ENCODE data around the gene SNX32.

The SNX32 gene

GRCh38 chr11:65897020-65897471 is 63.3 kb downstream of the SNX32 start:
- DNase-seq (ENCODE audit: low read depth in 1 of 2, low spot score in 1 of 2): no peak

- no peak for DNase-seq (ENCODE audit: low read depth in 1 of 2, low spot score in 1 of 2)
These were observed 65.0 kb downstream of the SNX32 start for GRCh38 chr11:65898656-65899355.

GRCh38 chr11:65899356-65900124 is 65.8 kb downstream of the SNX32 start:
- DNase-seq (ENCODE audit: low read depth in 1 of 2, low spot score in 1 of 2): peak; percentile 55 to 69

- DNase-seq (ENCODE audit: low read depth in 1 of 2, low spot score in 1 of 2): peak; percentile 87 to 89
These were observed 66.5 kb downstream of the SNX32 start, which contains the start of gene FOSL1 for GRCh38 chr11:65900125-65900898. FOSL1 (minus strand) TSS chr11:65900388; CDS start chr11:65900339, 49 bp downstream.

GRCh38 chr11:65900899-65901180 is 67.1 kb downstream of the SNX32 start:
- no peak for DNase-seq (ENCODE audit: low read depth in 1 of 2, low spot score in 1 of 2)

GRCh38 chr11:65903068-65903481 is 69.3 kb downstream of the SNX32 start:
- no peak for DNase-seq (ENCODE audit: low read depth in 1 of 2, low spot score in 1 of 2)

All from activated CD4-positive, alpha-beta T cell treated with anti-CD3 and anti-CD28 coated beads, Interleukin-2, amount 50 U/mL, for 24 hours (primary cell).